T-helper 2 cell (primary cell): Measurements from ENCODE around the gene TBC1D20.
"Not testable (repeated sequence)": the region's sequence is repeated elsewhere in the genome, so short reads cannot be mapped to it uniquely, and the experiment has no call there.

ENCODE experiments used
- DNase-seq, 5 experiments: peaks; one replicate each; pipeline versions ENCODE4 v3.0.0 to v3.0.0-alpha.2; 2012 to 2022
- total RNA-seq, 2 donors: gene quantifications; one replicate each; lab custom pipeline; 2026; lab: John Stamatoyannopoulos, UW

TBC1D20 gene, protein sequence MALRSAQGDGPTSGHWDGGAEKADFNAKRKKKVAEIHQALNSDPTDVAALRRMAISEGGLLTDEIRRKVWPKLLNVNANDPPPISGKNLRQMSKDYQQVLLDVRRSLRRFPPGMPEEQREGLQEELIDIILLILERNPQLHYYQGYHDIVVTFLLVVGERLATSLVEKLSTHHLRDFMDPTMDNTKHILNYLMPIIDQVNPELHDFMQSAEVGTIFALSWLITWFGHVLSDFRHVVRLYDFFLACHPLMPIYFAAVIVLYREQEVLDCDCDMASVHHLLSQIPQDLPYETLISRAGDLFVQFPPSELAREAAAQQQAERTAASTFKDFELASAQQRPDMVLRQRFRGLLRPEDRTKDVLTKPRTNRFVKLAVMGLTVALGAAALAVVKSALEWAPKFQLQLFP
- 29.0 to 39.9 reads per million in 2 donors for total RNA-seq

DNA sequence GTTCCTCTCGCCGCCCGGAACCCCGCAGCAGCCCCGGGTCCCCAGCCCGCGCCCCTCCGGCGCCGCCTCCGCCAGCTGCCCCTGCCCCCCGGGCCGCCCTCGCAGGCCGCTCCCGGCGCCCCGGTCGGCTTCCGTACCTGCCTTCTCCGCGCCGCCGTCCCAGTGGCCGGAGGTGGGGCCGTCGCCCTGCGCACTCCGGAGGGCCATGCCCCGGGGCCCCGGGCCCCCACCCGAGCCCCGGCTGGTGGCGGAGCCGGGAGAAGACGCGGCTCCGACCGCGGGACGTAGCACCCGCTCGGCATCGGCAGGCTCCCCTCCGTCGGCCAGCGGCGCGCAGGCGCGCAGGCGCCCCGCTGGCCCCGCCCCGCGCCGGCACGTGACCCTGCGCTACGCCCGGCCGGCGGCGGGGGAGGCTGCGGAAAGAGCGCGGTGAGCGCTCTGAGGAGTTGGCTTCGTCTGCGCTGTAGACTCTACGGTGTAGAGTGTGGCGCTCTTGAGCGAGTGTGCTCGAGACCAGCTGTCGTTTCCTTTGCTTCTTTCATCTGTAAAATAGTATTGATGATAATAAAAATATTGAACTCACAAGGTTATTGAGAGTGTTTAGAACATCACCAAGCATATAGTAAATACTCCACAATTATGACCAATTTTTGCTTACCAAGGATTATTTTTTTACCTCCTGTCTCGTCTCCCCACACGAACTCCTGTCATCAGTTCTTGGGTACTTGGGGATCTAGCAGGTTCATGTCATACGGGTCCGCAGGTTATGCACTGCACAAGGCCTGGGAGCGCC is at the start of gene TBC1D20:
Gene TBC1D20 (minus strand): TSS at position 335 of the 793 bp plus-strand sequence. CDS start 128 bp downstream, at position 207.
- peak; percentile 70 to 94 (median 79) for DNase-seq

DNA sequence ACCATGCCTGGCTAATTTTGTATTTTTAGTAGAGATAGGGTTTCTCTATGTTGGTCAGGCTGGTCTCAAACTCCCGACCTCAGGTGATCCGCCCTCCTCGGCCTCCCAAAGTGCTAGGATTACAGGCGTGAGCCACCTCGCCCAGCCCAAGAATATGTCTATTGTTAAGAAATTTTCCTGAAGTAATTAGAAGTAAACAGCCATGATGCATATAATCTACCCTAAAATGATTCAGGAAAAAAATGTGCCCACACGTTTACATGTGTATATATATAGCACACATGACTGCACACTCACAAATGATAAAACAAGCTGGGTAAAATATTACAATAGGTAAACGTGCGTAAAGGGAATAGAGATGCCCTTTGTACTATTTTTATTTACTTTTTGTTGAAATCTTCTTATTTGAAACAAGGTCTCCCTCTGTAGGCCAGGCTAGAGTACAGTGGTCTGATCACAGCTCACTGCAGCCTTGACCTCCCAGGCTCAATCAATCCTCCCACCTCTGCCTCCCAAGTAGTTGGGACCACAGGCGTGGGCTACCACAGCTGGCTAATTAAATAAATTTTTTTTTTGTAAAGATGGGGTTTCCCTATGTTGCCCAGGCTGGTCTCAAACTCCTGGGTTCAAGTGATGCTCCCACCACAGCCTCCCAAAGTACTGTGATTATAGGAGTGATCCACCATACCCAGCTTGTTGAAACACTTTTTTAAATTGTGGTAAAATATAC is 48.2 kb upstream of the TBC1D20 start:
- DNase-seq, result not testable (repeated sequence)

GRCh38 chr20:508364-508787 is 46.0 kb upstream of the TBC1D20 start:
- DNase-seq, result not testable (repeated sequence)

DNA sequence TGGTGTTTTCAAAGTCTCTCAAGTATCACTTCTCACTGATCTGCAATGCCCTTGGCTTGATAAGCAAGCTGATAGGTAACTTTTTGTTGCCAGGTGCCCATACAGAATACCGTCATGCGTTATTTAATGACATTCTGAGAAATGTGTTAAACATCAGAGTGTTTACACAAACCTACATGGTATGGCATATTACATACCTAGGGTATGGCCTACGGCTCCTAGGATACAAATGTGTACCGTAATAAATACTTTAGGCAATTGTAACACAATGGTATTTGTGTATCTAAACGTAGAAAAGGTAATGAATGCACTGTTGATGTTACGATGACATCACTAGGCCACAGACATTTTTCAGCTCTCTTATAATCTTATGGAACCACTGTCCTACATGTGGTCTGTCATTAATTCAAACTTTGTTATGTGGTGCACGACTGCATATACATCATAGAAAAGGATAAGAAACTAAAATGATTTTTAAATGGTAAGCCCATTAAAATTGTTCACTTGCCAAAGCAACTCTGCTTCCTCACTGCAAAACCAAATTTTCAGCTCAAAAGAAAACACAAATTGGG is 45.5 kb upstream of the TBC1D20 start:
- no peak for DNase-seq

- no peak for DNase-seq
Measured at GRCh38 chr20:507006-507758, 44.8 kb upstream of the TBC1D20 start.

DNA sequence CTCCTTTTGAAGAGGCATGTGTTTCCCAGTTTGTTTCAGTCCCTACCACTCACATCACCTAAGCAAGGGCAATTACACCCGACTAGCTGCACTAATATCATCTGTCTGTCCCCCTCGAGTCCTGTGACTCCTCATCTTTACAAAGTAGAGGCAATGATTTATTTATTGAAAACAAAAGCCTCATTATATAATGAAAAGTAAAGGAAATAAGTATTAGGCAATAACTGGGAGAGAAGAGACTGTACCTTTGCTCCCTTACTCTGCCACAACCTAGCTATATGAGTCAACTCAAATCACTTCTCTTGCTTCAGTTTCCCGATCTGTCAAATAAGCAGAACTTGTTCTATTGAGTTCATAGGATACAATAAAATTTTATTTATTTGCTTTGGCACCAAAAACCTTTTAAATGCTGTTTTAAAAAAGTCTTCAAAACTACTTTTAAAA is 42.3 kb upstream of the TBC1D20 start:
- no peak for DNase-seq

- DNase-seq, result no peak
Measured at GRCh38 chr20:503048-503737, 40.9 kb upstream of the TBC1D20 start.

GRCh38 chr20:497979-498378 is 35.6 kb upstream of the TBC1D20 start:
- DNase-seq, result no peak

DNA sequence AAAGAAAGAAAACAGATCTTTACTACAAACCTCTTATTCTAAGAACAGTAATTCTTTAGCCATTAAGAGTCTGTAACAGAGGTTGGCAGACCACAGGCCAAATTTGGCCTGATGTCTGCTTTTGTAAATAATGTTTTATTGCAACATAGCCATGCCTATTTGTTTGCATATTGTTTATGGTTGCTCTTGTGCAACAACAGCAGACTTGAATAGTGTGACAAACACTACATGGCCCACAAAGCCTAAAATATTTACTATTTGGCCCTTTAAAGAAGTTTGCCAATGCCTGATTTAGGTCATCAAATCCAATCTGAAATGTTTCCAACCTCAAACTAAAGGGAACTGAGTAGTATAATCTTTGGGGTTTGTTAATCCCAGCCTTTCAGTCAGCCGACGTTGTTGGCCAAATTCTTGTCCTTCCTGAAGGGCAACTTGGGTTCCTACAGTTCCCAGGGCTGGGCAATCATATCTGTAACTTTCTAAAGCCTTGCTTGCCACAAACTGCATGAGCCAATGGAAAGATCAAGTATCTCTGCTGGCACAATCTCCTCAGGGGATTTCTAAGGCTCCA is 33.9 kb upstream of the TBC1D20 start:
- no peak for DNase-seq

GRCh38 chr20:492159-492558 is 29.8 kb upstream of the TBC1D20 start:
- no peak for DNase-seq

DNA sequence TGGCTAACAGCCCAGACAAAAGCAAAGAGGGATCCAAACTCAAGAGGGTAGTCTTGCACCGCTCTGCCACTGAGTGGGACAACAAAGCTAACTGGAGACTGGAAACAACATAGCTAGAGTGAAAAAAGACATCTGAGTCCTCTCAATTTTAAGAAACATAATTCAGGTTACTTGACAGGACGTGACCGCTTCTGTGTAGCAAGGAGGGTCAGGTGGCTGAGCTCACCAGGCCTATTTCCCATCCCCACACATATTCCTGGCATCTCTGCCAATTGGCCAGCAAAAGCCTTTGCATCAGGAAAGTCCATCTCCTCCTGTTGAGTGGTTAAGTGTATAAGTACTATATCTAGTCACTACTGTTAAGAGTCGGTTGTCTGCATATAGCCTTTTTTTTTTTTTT is 25.3 kb upstream of the TBC1D20 start:
- DNase-seq, result no peak

GRCh38 chr20:483815-484644 is 21.7 kb upstream of the TBC1D20 start:
- no peak for DNase-seq

GRCh38 chr20:481167-481566 is 18.8 kb upstream of the TBC1D20 start:
- DNase-seq, result peak in 1 of 5 experiments; percentile 3

- DNase-seq, result no peak
Measured at GRCh38 chr20:480044-480443, 17.7 kb upstream of the TBC1D20 start.

DNA sequence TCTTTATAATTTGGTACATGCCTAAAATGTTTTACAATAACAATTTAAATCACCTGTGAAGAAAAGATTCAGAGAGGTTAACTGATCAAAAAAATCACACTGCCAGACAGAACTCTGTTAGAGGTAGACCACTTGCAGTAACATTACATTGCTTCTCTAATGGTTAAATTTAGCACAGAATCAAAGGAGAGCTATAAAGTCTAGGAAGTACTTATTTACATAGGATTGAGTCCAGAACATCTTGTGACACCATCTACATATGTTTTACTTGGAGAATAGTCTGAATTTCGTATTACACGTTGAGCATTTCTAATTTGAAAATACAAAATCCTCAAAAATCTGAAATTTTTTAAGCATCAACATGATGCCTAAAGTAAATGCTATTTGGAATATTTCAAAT is 17.2 kb upstream of the TBC1D20 start:
- no peak for DNase-seq

- DNase-seq, result peak in 2 of 5 experiments; percentile 32 to 74
Measured at GRCh38 chr20:478949-479429, 16.7 kb upstream of the TBC1D20 start.

DNA sequence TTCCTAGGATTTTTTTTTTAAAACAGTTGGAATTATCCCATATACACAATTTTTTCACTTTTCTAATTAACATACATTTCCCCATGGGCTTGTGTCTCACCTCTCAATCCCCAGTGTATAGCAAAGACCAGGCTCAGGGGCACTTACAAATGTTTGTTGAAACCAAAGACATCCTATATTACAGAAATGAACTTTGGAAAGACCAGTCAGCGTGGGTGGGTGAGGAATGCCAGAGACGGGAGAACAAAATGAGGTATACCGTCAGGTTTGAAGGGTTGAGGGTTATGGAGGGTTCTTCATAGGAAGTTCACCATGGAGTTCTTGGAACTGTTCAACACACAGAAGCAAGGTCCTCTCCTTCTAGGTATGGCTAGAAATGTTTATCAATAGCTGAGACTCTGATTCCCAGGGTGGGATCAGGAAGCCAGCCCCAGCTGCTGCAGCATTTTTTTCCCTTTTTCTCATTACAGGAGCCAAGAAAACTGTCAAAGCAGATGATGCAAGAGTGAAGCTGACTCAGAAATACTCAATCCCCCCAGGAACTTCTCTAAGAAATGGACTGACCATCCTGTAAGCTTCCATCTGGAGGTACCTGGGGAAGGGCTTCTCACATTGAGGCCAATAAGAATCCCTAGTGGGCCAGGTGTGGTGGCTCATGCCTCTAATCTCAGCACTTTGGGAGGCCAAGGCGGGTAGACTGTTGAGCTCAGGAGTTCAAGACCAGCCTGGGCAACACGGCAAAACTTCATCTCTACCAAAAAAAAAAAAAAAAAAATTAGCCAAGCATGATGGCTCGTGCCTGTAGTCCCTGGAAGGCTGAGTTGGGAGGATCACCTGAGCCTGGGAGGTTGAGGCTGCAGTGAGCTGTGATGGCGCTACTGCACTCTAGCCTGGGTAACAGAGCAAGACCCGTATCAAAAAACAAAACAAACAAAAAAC is 15.9 kb upstream of the TBC1D20 start:
- no peak for DNase-seq

GRCh38 chr20:476561-477249 is 14.4 kb upstream of the TBC1D20 start:
- not testable (repeated sequence) for DNase-seq
